AG09309 (cell line): ENCODE measurements around the gene SETBP1.

ENCODE experiments used
- DNase-seq: peaks from one replicate; pipeline ENCODE4 v3.0.0-alpha.2; 2010; ENCODE audit warnings: low read depth
- H3K4me3 ChIP-seq: 2 replicates; pipeline ENCODE4 v1.5.1; 2011; ENCODE audit warnings: mild to moderate bottlenecking, low read depth, low read length, moderate library complexity; ENCODE audit not compliant: control insufficient read depth
- TF ChIP-seq, protein P1 (sequence below): IDR thresholded peaks from 2 replicates; pipeline ENCODE4 v1.5.1; 2011; ENCODE audit warnings: mild to moderate bottlenecking, low read depth, low read length, inconsistent platforms; ENCODE audit not compliant: insufficient read depth, control insufficient read depth; ENCODE audit errors: missing control alignments

Gene SETBP1

DNA sequence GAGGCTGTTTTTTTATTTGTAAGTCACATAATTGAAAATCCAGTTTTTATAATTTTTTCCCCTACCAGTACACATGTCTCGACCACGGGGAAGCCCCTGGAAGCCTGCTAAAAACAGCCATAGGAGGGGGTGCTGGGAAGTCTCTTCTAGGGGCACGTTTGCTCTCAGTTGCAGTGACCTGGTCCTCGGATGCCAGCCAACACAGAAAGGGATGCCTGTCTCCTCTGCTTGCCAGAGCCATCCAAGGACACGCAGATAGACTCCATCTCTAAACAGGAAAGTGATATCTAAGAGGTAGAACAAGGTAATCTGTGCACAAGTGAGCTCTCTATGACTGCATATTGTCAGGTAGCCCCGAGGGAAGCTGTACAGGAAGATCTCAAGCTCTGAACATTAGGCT, 255.8 kb downstream of the SETBP1 start:
- TF ChIP-seq, protein P1, sequence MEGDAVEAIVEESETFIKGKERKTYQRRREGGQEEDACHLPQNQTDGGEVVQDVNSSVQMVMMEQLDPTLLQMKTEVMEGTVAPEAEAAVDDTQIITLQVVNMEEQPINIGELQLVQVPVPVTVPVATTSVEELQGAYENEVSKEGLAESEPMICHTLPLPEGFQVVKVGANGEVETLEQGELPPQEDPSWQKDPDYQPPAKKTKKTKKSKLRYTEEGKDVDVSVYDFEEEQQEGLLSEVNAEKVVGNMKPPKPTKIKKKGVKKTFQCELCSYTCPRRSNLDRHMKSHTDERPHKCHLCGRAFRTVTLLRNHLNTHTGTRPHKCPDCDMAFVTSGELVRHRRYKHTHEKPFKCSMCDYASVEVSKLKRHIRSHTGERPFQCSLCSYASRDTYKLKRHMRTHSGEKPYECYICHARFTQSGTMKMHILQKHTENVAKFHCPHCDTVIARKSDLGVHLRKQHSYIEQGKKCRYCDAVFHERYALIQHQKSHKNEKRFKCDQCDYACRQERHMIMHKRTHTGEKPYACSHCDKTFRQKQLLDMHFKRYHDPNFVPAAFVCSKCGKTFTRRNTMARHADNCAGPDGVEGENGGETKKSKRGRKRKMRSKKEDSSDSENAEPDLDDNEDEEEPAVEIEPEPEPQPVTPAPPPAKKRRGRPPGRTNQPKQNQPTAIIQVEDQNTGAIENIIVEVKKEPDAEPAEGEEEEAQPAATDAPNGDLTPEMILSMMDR = no peak
- no peak overlapping the region for H3K4me3 ChIP-seq
- DNase-seq = no peak

DNA sequence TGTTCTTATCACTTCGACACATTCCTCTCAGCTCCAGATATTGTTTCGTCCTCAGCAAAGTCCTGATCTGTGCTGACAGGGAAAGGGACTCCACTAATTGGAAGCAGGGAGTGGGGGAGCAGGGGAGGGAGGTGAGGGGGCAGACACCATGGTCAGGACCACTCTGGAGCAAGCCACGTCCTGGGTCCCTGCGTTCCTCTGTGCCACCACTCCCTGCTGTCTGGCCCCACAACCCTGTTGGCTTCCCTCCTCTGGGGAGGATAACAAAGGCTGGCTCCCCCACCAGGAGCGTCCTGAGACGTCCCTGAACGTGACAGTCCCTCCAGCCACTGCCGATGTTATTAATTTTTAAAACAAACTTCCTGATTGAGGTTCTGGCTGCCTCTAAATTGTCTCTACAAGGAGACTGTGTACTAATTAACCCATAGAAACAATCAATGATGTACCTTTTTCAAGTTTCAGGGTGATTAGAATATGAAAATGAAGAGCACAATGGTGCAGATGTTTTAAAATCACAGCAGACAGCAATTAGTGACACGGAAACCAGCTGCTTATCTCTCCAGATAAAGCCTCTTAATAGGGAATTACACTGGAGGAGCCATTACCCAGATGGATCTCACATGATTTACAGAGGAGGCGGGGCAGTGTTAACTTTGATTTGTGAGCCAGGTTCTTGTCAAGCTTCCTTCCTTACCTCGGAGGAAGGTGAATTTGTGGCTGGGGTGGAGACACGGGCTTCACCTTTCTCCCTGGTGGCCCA, 257.5 kb downstream of the SETBP1 start:
- TF ChIP-seq, protein P1 = no peak
- DNase-seq = no peak
- no peak overlapping the region for H3K4me3 ChIP-seq

DNA sequence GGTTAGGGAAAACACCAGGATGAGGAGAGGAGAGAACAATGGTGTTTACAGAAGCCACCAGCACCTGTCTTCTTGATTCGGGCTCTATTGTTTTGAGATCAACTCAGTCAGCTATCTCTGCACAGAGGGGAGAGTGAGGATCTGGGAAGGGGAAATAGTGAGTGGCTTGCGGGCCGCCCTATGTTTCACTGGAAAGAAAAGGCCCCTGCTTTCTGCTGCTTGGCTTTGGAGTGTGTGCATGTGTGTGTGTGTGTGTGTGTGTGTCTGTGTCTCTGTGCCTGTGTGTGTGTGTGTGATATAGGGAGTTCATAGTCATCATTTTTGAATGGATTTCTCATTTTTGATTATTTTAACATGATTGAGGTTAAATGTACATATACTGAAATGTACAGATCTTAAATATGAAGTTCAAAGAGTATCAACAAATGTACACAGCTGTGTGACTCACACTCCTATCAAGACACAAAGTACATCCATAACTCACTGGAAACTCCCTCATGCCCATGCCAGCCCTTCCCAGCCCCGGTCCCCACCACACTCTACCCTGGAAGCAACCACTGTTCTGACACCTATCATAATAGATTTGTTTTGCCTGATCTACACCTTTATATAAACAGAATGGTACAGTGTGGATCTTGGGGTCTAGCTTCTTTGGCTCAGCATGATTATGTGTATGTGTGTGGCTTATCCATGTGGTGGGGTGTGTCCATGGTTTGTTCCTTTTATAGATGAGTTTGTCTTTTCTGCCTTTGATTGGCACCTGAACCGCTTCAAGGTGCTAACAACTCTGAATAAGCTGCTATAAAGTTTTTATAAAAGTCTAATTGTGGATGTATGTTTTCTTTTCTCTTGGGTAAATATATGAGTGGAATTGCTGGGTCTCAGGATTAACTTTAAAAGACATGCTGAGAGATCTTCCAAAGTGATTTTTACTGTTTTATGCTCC, 258.3 kb downstream of the SETBP1 start:
- TF ChIP-seq, protein P1 = no peak
- H3K4me3 ChIP-seq = no peak overlapping the region
- DNase-seq = no peak

DNA sequence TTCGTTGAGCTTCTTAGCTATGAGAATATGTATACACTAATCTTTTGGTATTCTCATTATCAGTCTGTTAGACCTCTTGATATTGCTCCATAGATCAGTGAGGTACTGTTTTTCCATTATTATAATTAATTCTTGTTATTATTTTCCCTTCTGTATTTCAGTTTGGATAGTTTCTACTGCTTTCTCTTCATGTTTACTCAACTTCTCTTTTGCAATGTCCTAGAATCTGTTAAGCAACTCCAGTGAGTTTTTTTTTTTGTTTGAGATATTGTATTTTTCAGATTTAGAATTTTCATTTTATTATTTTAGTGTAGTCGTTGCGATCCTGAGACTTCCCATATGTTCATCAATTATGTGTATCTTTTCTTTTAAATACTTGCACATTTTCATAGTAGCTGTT, 260.8 kb downstream of the SETBP1 start:
- no peak overlapping the region for H3K4me3 ChIP-seq
- TF ChIP-seq, protein P1 = no peak
- no peak for DNase-seq

DNA sequence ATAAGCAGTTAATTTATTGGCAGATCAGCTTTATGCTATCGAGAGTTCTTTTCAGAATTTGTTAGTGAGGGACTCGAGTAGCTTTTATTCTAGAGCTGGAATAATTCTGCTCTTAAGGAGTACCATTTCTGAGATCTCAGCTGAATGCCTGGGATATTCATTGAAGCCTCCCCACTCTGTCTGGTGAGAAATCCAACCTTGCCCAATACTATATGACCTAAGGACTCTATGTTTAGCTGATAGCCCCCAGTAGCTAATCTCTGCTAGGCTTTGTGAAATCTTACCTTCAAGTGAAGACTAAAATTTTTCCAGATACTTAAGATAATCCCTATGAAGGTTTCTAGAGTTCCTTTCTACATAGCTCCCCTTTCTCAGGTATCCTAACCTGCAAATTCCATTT, 261.4 kb downstream of the SETBP1 start:
- TF ChIP-seq, protein P1 = no peak
- H3K4me3 ChIP-seq = no peak overlapping the region
- no peak for DNase-seq

DNA sequence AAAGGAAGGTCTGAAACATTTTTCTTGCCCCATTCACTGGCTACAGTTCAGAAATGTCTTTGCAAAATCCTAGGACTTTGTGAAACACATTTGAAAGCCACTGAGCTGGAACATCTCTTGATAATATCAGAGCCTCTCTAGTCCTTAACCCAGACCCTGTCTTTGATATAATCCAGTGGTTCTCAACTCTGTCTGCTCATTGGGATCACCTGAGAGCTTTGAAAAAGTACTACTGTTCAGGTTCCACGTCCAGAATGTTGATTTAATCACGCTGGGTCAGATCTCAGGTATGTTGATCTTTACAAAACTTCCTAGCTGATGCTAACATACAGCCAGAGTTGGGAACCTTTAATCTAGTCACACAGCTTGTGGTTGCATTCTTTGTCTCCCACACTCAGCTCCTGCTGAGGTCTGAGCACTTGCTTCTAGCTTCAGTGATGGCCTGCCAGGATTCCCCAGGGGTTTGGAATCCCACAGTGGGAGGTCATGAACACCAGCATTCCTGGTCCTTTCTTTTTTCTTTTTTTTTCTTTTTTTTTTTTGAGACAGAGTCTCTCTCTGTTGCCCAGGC, 262.7 kb downstream of the SETBP1 start:
- H3K4me3 ChIP-seq = no peak overlapping the region
- TF ChIP-seq, protein P1 = no peak
- DNase-seq = peak; percentile 69
